Measurements from ENCODE around the gene SERPINA12.

Gene SERPINA12, protein sequence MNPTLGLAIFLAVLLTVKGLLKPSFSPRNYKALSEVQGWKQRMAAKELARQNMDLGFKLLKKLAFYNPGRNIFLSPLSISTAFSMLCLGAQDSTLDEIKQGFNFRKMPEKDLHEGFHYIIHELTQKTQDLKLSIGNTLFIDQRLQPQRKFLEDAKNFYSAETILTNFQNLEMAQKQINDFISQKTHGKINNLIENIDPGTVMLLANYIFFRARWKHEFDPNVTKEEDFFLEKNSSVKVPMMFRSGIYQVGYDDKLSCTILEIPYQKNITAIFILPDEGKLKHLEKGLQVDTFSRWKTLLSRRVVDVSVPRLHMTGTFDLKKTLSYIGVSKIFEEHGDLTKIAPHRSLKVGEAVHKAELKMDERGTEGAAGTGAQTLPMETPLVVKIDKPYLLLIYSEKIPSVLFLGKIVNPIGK

DNA sequence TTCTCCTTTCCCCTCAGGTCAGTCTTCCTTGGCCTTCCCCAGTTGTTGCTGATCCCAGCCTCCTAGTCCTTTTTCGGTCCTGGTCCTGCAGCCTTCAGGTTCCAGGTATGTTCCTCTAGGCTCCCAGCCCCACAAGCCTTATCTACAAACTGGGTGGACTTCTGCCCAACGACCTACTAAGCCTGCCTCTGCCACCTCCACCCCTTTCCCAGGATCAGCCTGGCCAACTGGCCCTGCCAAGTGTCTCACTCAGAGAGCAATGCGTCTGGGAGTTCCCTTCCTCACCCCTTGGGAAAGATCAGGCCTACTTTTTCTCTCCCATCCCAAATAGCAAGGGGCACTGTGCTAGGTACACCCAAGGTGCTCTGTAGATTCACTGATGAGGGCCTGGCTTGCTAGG lies at the start of gene SERPINA12:
TSS of gene SERPINA12 (minus strand) at position 114 of the 400 bp plus-strand sequence. CDS start 11,072 bp downstream, outside the sequence.
- Histone ChIP-seq H3K4me2 (no peak within 1 kb of the TSS), H2AFZ (ENCODE audit: low read depth) (no peak within 1 kb of the TSS), H3K27me3 (ENCODE audit: insufficient read depth, low read depth) (no peaks in the 10 kb centered on the region), H3K79me2 (ENCODE audit: insufficient read depth, low read depth) (no peaks in the 10 kb centered on the region), H3K4me3 (IDR thresholded peaks at IDR 0.05; ENCODE audit: insufficient read depth, low read depth, low read length) (no peak within 1 kb of the TSS), H3K27ac (no peak within 1 kb of the TSS), H3K36me3 (ENCODE audit: insufficient read depth) (no peaks in the 10 kb centered on the region), H4K20me1 (ENCODE audit: insufficient read depth) (no peaks in the 10 kb centered on the region), H3K9ac (no peak within 1 kb of the TSS), H3K4me1 (ENCODE audit: low read depth, poor library complexity, severe bottlenecking) (no peaks in the 10 kb centered on the region)
- no peak for TF ChIP-seq CTCF (conservative IDR thresholded peaks at IDR 0.05; ENCODE audit: low read depth, low read length)

- H3K36me3 ChIP-seq (ENCODE audit: insufficient read depth), result no peaks in the 10 kb centered on the region
- H4K20me1 ChIP-seq (ENCODE audit: insufficient read depth), result no peaks in the 10 kb centered on the region
- H3K9ac ChIP-seq, result no peak overlapping the region
- no peak overlapping the region for H3K4me2 ChIP-seq
- no peak for TF ChIP-seq CTCF (conservative IDR thresholded peaks at IDR 0.05; ENCODE audit: low read depth, low read length)
- no peak overlapping the region for H2AFZ ChIP-seq (ENCODE audit: low read depth)
- no peaks in the 10 kb centered on the region for H3K4me1 ChIP-seq (ENCODE audit: low read depth, poor library complexity, severe bottlenecking)
- H3K27ac ChIP-seq, result no peak overlapping the region
- no peaks in the 10 kb centered on the region for H3K27me3 ChIP-seq (ENCODE audit: insufficient read depth, low read depth)
- H3K4me3 ChIP-seq (IDR thresholded peaks at IDR 0.05; ENCODE audit: insufficient read depth, low read depth, low read length), result no peak overlapping the region
- H3K79me2 ChIP-seq (ENCODE audit: insufficient read depth, low read depth), result no peaks in the 10 kb centered on the region
These were observed 49.6 kb upstream of the SERPINA12 start for GRCh38 chr14:94558842-94559241.

GRCh38 chr14:94557327-94557726 lies 48.1 kb upstream of the SERPINA12 start:
- Histone ChIP-seq H3K27me3 (ENCODE audit: insufficient read depth, low read depth) (no peaks in the 10 kb centered on the region), H3K4me1 (ENCODE audit: low read depth, poor library complexity, severe bottlenecking) (no peaks in the 10 kb centered on the region), H3K4me3 (IDR thresholded peaks at IDR 0.05; ENCODE audit: insufficient read depth, low read depth, low read length) (no peak overlapping the region), H3K9ac (no peak overlapping the region), H3K27ac (no peak overlapping the region), H4K20me1 (ENCODE audit: insufficient read depth) (no peaks in the 10 kb centered on the region), H3K4me2 (no peak overlapping the region), H3K79me2 (ENCODE audit: insufficient read depth, low read depth) (no peaks in the 10 kb centered on the region), H3K36me3 (ENCODE audit: insufficient read depth) (no peaks in the 10 kb centered on the region), H2AFZ (ENCODE audit: low read depth) (no peak overlapping the region)
- TF ChIP-seq CTCF (conservative IDR thresholded peaks at IDR 0.05; ENCODE audit: low read depth, low read length), result no peak

DNA sequence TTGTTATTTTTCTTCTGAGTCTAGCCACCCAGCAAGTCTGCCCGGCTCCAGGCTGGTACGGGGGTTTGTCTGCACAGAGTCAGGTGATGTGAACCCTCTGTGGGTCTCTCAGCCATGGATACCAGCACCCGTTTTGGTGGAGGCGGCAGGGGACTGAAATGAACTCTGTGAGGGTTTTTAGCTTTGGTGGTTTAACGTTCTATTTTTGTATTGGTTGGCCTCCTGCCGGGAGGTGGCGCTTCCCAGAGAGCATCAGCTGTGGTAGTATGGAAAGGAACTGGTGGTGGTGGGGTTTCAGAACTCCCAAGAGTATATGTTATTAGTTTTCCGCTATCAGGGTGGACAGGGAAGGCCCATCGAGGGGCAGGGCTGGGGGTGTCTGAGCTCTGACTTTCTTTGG lies 46.7 kb upstream of the SERPINA12 start:
- H3K79me2 ChIP-seq (ENCODE audit: insufficient read depth, low read depth), result no peaks in the 10 kb centered on the region
- no peak overlapping the region for H2AFZ ChIP-seq (ENCODE audit: low read depth)
- H3K36me3 ChIP-seq (ENCODE audit: insufficient read depth), result no peaks in the 10 kb centered on the region
- no peaks in the 10 kb centered on the region for H3K4me1 ChIP-seq (ENCODE audit: low read depth, poor library complexity, severe bottlenecking)
- no peaks in the 10 kb centered on the region for H4K20me1 ChIP-seq (ENCODE audit: insufficient read depth)
- no peaks in the 10 kb centered on the region for H3K27me3 ChIP-seq (ENCODE audit: insufficient read depth, low read depth)
- H3K4me3 ChIP-seq (IDR thresholded peaks at IDR 0.05; ENCODE audit: insufficient read depth, low read depth, low read length), result no peak overlapping the region
- no peak overlapping the region for H3K27ac ChIP-seq
- no peak overlapping the region for H3K9ac ChIP-seq
- no peak overlapping the region for H3K4me2 ChIP-seq
- TF ChIP-seq CTCF (conservative IDR thresholded peaks at IDR 0.05; ENCODE audit: low read depth, low read length), result no peak

Data from KMS-11 (cell line).